ENCODE results near the gene CTXN1.
"Not testable (repeated sequence)": the region's sequence is repeated elsewhere in the genome, so short reads cannot be mapped to it uniquely, and the experiment has no call there.

CTXN1 gene

GRCh38 chr19:7924651-7925170 is 1.2 kb downstream of the CTXN1 start:
- no peak for DNase-seq

- no peak for DNase-seq
These were observed 1.7 kb downstream of the CTXN1 start for GRCh38 chr19:7924241-7924640.

GRCh38 chr19:7923295-7924191 is 2.4 kb downstream of the CTXN1 start:
- DNase-seq, result no peak

GRCh38 chr19:7922836-7923195 is 3.1 kb downstream of the CTXN1 start:
- no peak for DNase-seq

GRCh38 chr19:7921967-7922835 is 3.7 kb downstream of the CTXN1 start:
- no peak for DNase-seq

- no peak for DNase-seq
These were observed 4.5 kb downstream of the CTXN1 start for GRCh38 chr19:7921302-7921966.

- DNase-seq, result peak; percentile 76
These were observed 5.2 kb downstream of the CTXN1 start for GRCh38 chr19:7920519-7921301.

- DNase-seq, result peak; percentile 99
These were observed 6.1 kb downstream of the CTXN1 start, which contains the start of gene SNAPC2 for GRCh38 chr19:7919610-7920518. Gene SNAPC2, plus strand, starts transcription at chr19:7920338. Its CDS starts 29 bp downstream, at chr19:7920367.

GRCh38 chr19:7918615-7919421 is 7.1 kb downstream of the CTXN1 start:
- DNase-seq, result no peak

GRCh38 chr19:7918062-7918614 is 7.8 kb downstream of the CTXN1 start:
- not testable (repeated sequence) for DNase-seq

GRCh38 chr19:7917267-7918061 is 8.5 kb downstream of the CTXN1 start:
- peak; percentile 80 for DNase-seq

- no peak for DNase-seq
These were observed 9.0 kb downstream of the CTXN1 start for GRCh38 chr19:7916955-7917266.

GRCh38 chr19:7916103-7916954 is 9.6 kb downstream of the CTXN1 start:
- DNase-seq, result no peak

- no peak for DNase-seq
These were observed 10.5 kb downstream of the CTXN1 start for GRCh38 chr19:7915250-7916102.

- no peak for DNase-seq
These were observed 11.3 kb downstream of the CTXN1 start, which contains the start of gene TGFBR3L for GRCh38 chr19:7914598-7915045. Gene TGFBR3L, plus strand, starts transcription at chr19:7914830.

GRCh38 chr19:7914099-7914498 is 11.8 kb downstream of the CTXN1 start:
- no peak for DNase-seq

GRCh38 chr19:7913652-7914051 is 12.3 kb downstream of the CTXN1 start:
- no peak for DNase-seq

All from retina (tissue), 1 donor.